Astrocyte (in vitro differentiated cells and primary cell): ENCODE results near the gene BTNL9. TPM values are rescaled to one million over a fixed set of nuclear protein-coding genes. Genes with fewer than 3 reads are reported as not detected.
A peak's percentile ranks its signal among the peaks of the same experiment; 100 is the strongest.

Experiments used
- DNase-seq: peaks from one replicate; pipeline ENCODE4 v3.0.0-alpha.2; 2010; ENCODE audit warnings: low read depth
- FAIRE-seq: peaks from 2 replicates; lab custom pipeline; 2011; peaks lifted over from hg19 to GRCh38; lab: Jason Lieb, UNC
- H2AFZ ChIP-seq: 2 replicates; pipeline ENCODE4 v1.6.0; 2012; ENCODE audit warnings: low read depth, low read length, inconsistent platforms
- H3K27ac ChIP-seq: 2 replicates; pipeline ENCODE4 v1.5.1; 2011; ENCODE audit warnings: low read depth, low read length, inconsistent platforms
- H3K27me3 ChIP-seq: 2 replicates; pipeline ENCODE4 v1.6.0; 2011; ENCODE audit warnings: low read length, inconsistent platforms; ENCODE audit not compliant: insufficient read depth
- H3K36me3 ChIP-seq: 2 replicates; pipeline ENCODE4 v1.5.1; 2011; ENCODE audit warnings: low read length, inconsistent platforms; ENCODE audit not compliant: insufficient read depth
- H3K4me1 ChIP-seq: 2 replicates; pipeline ENCODE4 v1.5.1; 2011; ENCODE audit warnings: low read length, inconsistent platforms; ENCODE audit not compliant: insufficient read depth
- H3K4me2 ChIP-seq: 2 replicates; pipeline ENCODE4 v1.6.0; 2012; ENCODE audit warnings: low read length, inconsistent platforms
- H3K4me3 ChIP-seq: 2 replicates; pipeline ENCODE4 v1.5.1; 2011; ENCODE audit warnings: low read depth, mild to moderate bottlenecking, low read length, inconsistent platforms; ENCODE audit not compliant: insufficient read depth
- H3K79me2 ChIP-seq: 2 replicates; pipeline ENCODE4 v1.6.0; 2012; ENCODE audit warnings: mild to moderate bottlenecking, low read length, inconsistent platforms; ENCODE audit not compliant: insufficient read depth
- H3K9ac ChIP-seq: 2 replicates; pipeline ENCODE4 v1.6.0; 2012; ENCODE audit warnings: mild to moderate bottlenecking, low read length, inconsistent platforms
- H3K9me3 ChIP-seq: 2 replicates; pipeline ENCODE4 v1.5.1; 2012; ENCODE audit warnings: low read depth, mild to moderate bottlenecking, low read length, inconsistent platforms; ENCODE audit not compliant: insufficient read depth
- H4K20me1 ChIP-seq: 2 replicates; pipeline ENCODE4 v1.6.0; 2012; ENCODE audit warnings: low read length, inconsistent platforms; ENCODE audit not compliant: insufficient read depth
- H3K27ac Mint-ChIP-seq: one replicate; pipeline ENCODE4 v1.8.0; 2021; ENCODE audit warnings: mild to moderate bottlenecking, mixed read lengths; ENCODE audit not compliant: unreplicated experiment
- H3K27me3 Mint-ChIP-seq: one replicate; pipeline ENCODE4 v1.8.0; 2021; ENCODE audit warnings: low read depth, mixed read lengths; ENCODE audit not compliant: unreplicated experiment
- H3K36me3 Mint-ChIP-seq: one replicate; pipeline ENCODE4 v1.8.0; 2021; ENCODE audit warnings: low read depth, mixed read lengths; ENCODE audit not compliant: unreplicated experiment
- H3K4me1 Mint-ChIP-seq: one replicate; pipeline ENCODE4 v1.8.0; 2021; ENCODE audit warnings: low read depth, mixed read lengths; ENCODE audit not compliant: unreplicated experiment
- H3K4me3 Mint-ChIP-seq: one replicate; pipeline ENCODE4 v1.8.0; 2021; ENCODE audit warnings: mild to moderate bottlenecking, moderate library complexity, mixed read lengths; ENCODE audit not compliant: unreplicated experiment
- H3K9me3 Mint-ChIP-seq: one replicate; pipeline ENCODE4 v1.8.0; 2021; ENCODE audit warnings: mild to moderate bottlenecking, mixed read lengths; ENCODE audit not compliant: unreplicated experiment
- EZH2 ChIP-seq: IDR thresholded peaks from 2 replicates; pipeline ENCODE4 v1.6.1; 2012; ENCODE audit warnings: mild to moderate bottlenecking, low read length, inconsistent platforms; ENCODE audit not compliant: insufficient read depth
- total RNA-seq: library from RNA; stranded (reverse); gene quantifications from 2 replicates; pipeline ENCODE4 v1.2.1, GENCODE V29; 2021
- TF ChIP-seq, protein P1 (sequence below): IDR thresholded peaks from 2 replicates; pipeline ENCODE4 v1.5.1; 2011; ENCODE audit warnings: low read depth, mild to moderate bottlenecking, inconsistent platforms, low read length, moderate library complexity; ENCODE audit not compliant: insufficient read depth

BTNL9 gene
- total RNA-seq, 1 donor from 2014 or later, result not detected

GRCh38 chr5:181098762-181099601 is 58.9 kb downstream of the BTNL9 start:
- Histone ChIP-seq H2AFZ (no peak overlapping the region), H3K36me3 (no peaks in the 10 kb centered on the region), H3K27ac (no peak overlapping the region), H3K4me1 (no peaks in the 10 kb centered on the region), H3K27me3 (peaks cover 15% of the 10 kb centered on the region), H3K79me2 (no peaks in the 10 kb centered on the region), H3K4me3 (no peak overlapping the region), H4K20me1 (no peaks in the 10 kb centered on the region), H3K9me3 (no peaks in the 10 kb centered on the region), H3K9ac (no peak overlapping the region), H3K4me2 (no peak overlapping the region)
- no peaks in the 10 kb centered on the region for H3K4me1 Mint-ChIP-seq
- peaks cover 4% of the 10 kb centered on the region for H3K9me3 Mint-ChIP-seq
- H3K4me3 Mint-ChIP-seq, result peak overlapping the region; percentile 40
- no peak for FAIRE-seq
- TF ChIP-seq, protein P1, sequence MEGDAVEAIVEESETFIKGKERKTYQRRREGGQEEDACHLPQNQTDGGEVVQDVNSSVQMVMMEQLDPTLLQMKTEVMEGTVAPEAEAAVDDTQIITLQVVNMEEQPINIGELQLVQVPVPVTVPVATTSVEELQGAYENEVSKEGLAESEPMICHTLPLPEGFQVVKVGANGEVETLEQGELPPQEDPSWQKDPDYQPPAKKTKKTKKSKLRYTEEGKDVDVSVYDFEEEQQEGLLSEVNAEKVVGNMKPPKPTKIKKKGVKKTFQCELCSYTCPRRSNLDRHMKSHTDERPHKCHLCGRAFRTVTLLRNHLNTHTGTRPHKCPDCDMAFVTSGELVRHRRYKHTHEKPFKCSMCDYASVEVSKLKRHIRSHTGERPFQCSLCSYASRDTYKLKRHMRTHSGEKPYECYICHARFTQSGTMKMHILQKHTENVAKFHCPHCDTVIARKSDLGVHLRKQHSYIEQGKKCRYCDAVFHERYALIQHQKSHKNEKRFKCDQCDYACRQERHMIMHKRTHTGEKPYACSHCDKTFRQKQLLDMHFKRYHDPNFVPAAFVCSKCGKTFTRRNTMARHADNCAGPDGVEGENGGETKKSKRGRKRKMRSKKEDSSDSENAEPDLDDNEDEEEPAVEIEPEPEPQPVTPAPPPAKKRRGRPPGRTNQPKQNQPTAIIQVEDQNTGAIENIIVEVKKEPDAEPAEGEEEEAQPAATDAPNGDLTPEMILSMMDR, result no peak
- TF ChIP-seq EZH2, result no peak
- H3K27me3 Mint-ChIP-seq, result peaks cover 21% of the 10 kb centered on the region
- no peak overlapping the region for H3K27ac Mint-ChIP-seq
- peaks cover under 1% of the 10 kb centered on the region for H3K36me3 Mint-ChIP-seq
- DNase-seq, result no peak

- no peaks in the 10 kb centered on the region for H3K4me1 Mint-ChIP-seq
- peak overlapping the region; percentile 40 for H3K4me3 Mint-ChIP-seq
- H3K4me1 ChIP-seq, result no peaks in the 10 kb centered on the region
- H3K9me3 Mint-ChIP-seq, result peaks cover 7% of the 10 kb centered on the region
- H3K36me3 ChIP-seq, result no peaks in the 10 kb centered on the region
- no peaks in the 10 kb centered on the region for H4K20me1 ChIP-seq
- no peak for DNase-seq
- H3K79me2 ChIP-seq, result no peaks in the 10 kb centered on the region
- peak overlapping the region; percentile 72 for H3K27ac Mint-ChIP-seq
- H3K36me3 Mint-ChIP-seq, result peaks cover 3% of the 10 kb centered on the region
- H3K9ac ChIP-seq, result no peak overlapping the region
- H2AFZ ChIP-seq, result no peak overlapping the region
- peaks cover 15% of the 10 kb centered on the region for H3K27me3 ChIP-seq
- TF ChIP-seq, protein P1, result no peak
- TF ChIP-seq EZH2, result no peak
- FAIRE-seq, result no peak
- peaks cover 28% of the 10 kb centered on the region for H3K27me3 Mint-ChIP-seq
- H3K9me3 ChIP-seq, result no peaks in the 10 kb centered on the region
- no peak overlapping the region for H3K27ac ChIP-seq
- no peak overlapping the region for H3K4me3 ChIP-seq
- no peak overlapping the region for H3K4me2 ChIP-seq
Measured at GRCh38 chr5:181099602-181100086, 59.6 kb downstream of the BTNL9 start.
